ENCODE measurements around the gene CHMP1A. TPM values are rescaled to one million over a fixed set of nuclear protein-coding genes. Genes with fewer than 3 reads are reported as not detected.
"Not testable (repeated sequence)": the region's sequence is repeated elsewhere in the genome, so short reads cannot be mapped to it uniquely, and the experiment has no call there.

Gene CHMP1A
- total and polyA plus RNA-seq, 2 experiments from 2014 or later = 42.3 to 81.9 TPM

- H3K79me2 ChIP-seq (replicated peaks; ENCODE audit: insufficient read depth); H3K27me3 Mint-ChIP-seq (ENCODE audit: insufficient read depth, low read depth, poor library complexity); H3K27ac ChIP-seq (ENCODE audit: low read depth); H3K27me3 ChIP-seq (ENCODE audit: insufficient read depth); H3K4me1 Mint-ChIP-seq; H3K4me1 ChIP-seq (ENCODE audit: insufficient read depth); H2AFZ ChIP-seq; ATAC-seq; H3K4me3 Mint-ChIP-seq; H3K4me2 ChIP-seq; H3F3A ChIP-seq (replicated peaks; ENCODE audit: low read depth); H4K20me1 ChIP-seq (replicated peaks; ENCODE audit: insufficient read depth); H3K36me3 ChIP-seq (ENCODE audit: insufficient read depth); H3K4me3 ChIP-seq; H3K27ac Mint-ChIP-seq; H3K9me2 ChIP-seq (ENCODE audit: insufficient read depth): not testable (repeated sequence)
- Mint-ChIP-seq H3K36me3 (ENCODE audit: low read depth) (peaks cover 58% of the 10 kb centered on the region), H3K9me3 (peaks cover 24% of the 10 kb centered on the region)
- DNase-seq (ENCODE audit: low spot score) = peak; percentile 49
- peak; percentile 23 to 61; a peak in 3 of 4 replicates for TF ChIP-seq CTCF (conservative IDR thresholded peaks at IDR 0.05; ENCODE audit: low read depth in 2 of 2)
These were observed 9.5 kb upstream of the CHMP1A start for GRCh38 chr16:89667000-89667399.

GRCh38 chr16:89664238-89664637 lies 6.7 kb upstream of the CHMP1A start:
- H3K4me3 Mint-ChIP-seq; H4K20me1 ChIP-seq (replicated peaks; ENCODE audit: insufficient read depth); H3K4me1 ChIP-seq (ENCODE audit: insufficient read depth); H3K4me2 ChIP-seq; H3K4me1 Mint-ChIP-seq; H3K27me3 ChIP-seq (ENCODE audit: insufficient read depth); H3K79me2 ChIP-seq (replicated peaks; ENCODE audit: insufficient read depth); ATAC-seq; DNase-seq (ENCODE audit: low spot score); H3F3A ChIP-seq (replicated peaks; ENCODE audit: low read depth); H3K4me3 ChIP-seq; H3K27me3 Mint-ChIP-seq (ENCODE audit: insufficient read depth, low read depth, poor library complexity); H3K9me2 ChIP-seq (ENCODE audit: insufficient read depth); H3K27ac Mint-ChIP-seq; H2AFZ ChIP-seq; H3K27ac ChIP-seq (ENCODE audit: low read depth): not testable (repeated sequence)
- H3K9me3 Mint-ChIP-seq = peaks cover 23% of the 10 kb centered on the region
- peaks cover 12% of the 10 kb centered on the region for H3K36me3 ChIP-seq (ENCODE audit: insufficient read depth)
- peaks cover 74% of the 10 kb centered on the region for H3K36me3 Mint-ChIP-seq (ENCODE audit: low read depth)

GRCh38 chr16:89661215-89661614 lies 3.7 kb upstream of the CHMP1A start:
- Mint-ChIP-seq H3K27me3 (ENCODE audit: insufficient read depth, low read depth, poor library complexity) (peaks cover 8% of the 10 kb centered on the region), H3K27ac (no peak overlapping the region), H3K4me1 (peaks cover 8% of the 10 kb centered on the region), H3K4me3 (no peak overlapping the region; the same call in 2 of the 3 replicates), H3K9me3 (peaks cover 15% of the 10 kb centered on the region), H3K36me3 (ENCODE audit: low read depth) (peaks cover 71% of the 10 kb centered on the region)
- no peak overlapping the region for H3K4me2 ChIP-seq
- H3K79me2 ChIP-seq (replicated peaks; ENCODE audit: insufficient read depth) = peaks cover 26% of the 10 kb centered on the region
- H3K4me3 ChIP-seq = no peak overlapping the region
- H3K27me3 ChIP-seq (ENCODE audit: insufficient read depth) = no peaks in the 10 kb centered on the region
- H3F3A ChIP-seq (replicated peaks; ENCODE audit: low read depth) = no peaks in the 10 kb centered on the region
- DNase-seq (ENCODE audit: low spot score) (no peak), ATAC-seq (no peak)
- H3K27ac ChIP-seq (ENCODE audit: low read depth) = no peak overlapping the region
- H2AFZ ChIP-seq = no peak overlapping the region
- no peak for TF ChIP-seq JUNB (IDR thresholded peaks at IDR 0.05; ENCODE audit: unreplicated experiment)
- H3K4me1 ChIP-seq (ENCODE audit: insufficient read depth) = peaks cover 7% of the 10 kb centered on the region; the same call in 1 of the 2 replicates
- H4K20me1 ChIP-seq (replicated peaks; ENCODE audit: insufficient read depth) = 0 out of 2 replicates have a peak, but pooled peaks cover 4% of the 10 kb centered on the region
- H3K36me3 ChIP-seq (ENCODE audit: insufficient read depth) = peaks cover 12% of the 10 kb centered on the region
- H3K9me2 ChIP-seq (ENCODE audit: insufficient read depth) = no peaks in the 10 kb centered on the region

- H4K20me1 ChIP-seq (replicated peaks; ENCODE audit: insufficient read depth) = 0 out of 2 replicates have a peak, but pooled peaks cover 4% of the 10 kb centered on the region
- no peak overlapping the region for H2AFZ ChIP-seq
- DNase-seq (ENCODE audit: low spot score) (no peak), ATAC-seq (no peak)
- peaks cover 60% of the 10 kb centered on the region for H3K36me3 Mint-ChIP-seq (ENCODE audit: low read depth)
- H3K4me3 ChIP-seq = no peak overlapping the region
- H3K27ac ChIP-seq (ENCODE audit: low read depth) = no peak overlapping the region
- H3K4me1 Mint-ChIP-seq = peaks cover 8% of the 10 kb centered on the region
- no peaks in the 10 kb centered on the region for H3F3A ChIP-seq (replicated peaks; ENCODE audit: low read depth)
- peaks cover 6% of the 10 kb centered on the region; the same call in 2 of the 3 replicates for H3K9me3 Mint-ChIP-seq
- H3K27ac Mint-ChIP-seq = no peak overlapping the region
- H3K27me3 ChIP-seq (ENCODE audit: insufficient read depth) = no peaks in the 10 kb centered on the region
- no peaks in the 10 kb centered on the region for H3K9me2 ChIP-seq (ENCODE audit: insufficient read depth)
- no peak overlapping the region for H3K4me2 ChIP-seq
- peaks cover 12% of the 10 kb centered on the region for H3K36me3 ChIP-seq (ENCODE audit: insufficient read depth)
- H3K4me3 Mint-ChIP-seq = no peak overlapping the region
- peaks cover 37% of the 10 kb centered on the region for H3K79me2 ChIP-seq (replicated peaks; ENCODE audit: insufficient read depth)
- peaks cover 9% of the 10 kb centered on the region for H3K27me3 Mint-ChIP-seq (ENCODE audit: insufficient read depth, low read depth, poor library complexity)
- H3K4me1 ChIP-seq (ENCODE audit: insufficient read depth) = peaks cover 7% of the 10 kb centered on the region; the same call in 1 of the 2 replicates
- TF ChIP-seq EZH2phosphoT487 (IDR thresholded peaks at IDR 0.05; ENCODE audit: unreplicated experiment) = no peak
- no peak for TF ChIP-seq EZH2 (IDR thresholded peaks at IDR 0.05; ENCODE audit: low read depth, unreplicated experiment)
- TF ChIP-seq POLR2AphosphoS5 (IDR thresholded peaks at IDR 0.05; ENCODE audit: low read depth) = no peak
- TF ChIP-seq ETS1 (IDR thresholded peaks at IDR 0.05) = no peak
- no peak for TF ChIP-seq ZNF114 (CRISPR knock-in tag; IDR thresholded peaks at IDR 0.05)
- no peak for TF ChIP-seq CTCF (conservative IDR thresholded peaks at IDR 0.05; ENCODE audit: low read depth in 2 of 2)
- TF ChIP-seq NANOG (IDR thresholded peaks at IDR 0.05; ENCODE audit: borderline replicate concordance) = no peak
These were observed 2.6 kb upstream of the CHMP1A start for GRCh38 chr16:89660146-89660545.

Measured in GM23338 (cell line).